Fibroblast of skin of abdomen (primary cell): Measurements from ENCODE around the gene PNPLA6.

ENCODE experiments used
- DNase-seq: peaks from one replicate; pipeline ENCODE4 v3.0.0-alpha.2; 2013

PNPLA6 gene

DNA sequence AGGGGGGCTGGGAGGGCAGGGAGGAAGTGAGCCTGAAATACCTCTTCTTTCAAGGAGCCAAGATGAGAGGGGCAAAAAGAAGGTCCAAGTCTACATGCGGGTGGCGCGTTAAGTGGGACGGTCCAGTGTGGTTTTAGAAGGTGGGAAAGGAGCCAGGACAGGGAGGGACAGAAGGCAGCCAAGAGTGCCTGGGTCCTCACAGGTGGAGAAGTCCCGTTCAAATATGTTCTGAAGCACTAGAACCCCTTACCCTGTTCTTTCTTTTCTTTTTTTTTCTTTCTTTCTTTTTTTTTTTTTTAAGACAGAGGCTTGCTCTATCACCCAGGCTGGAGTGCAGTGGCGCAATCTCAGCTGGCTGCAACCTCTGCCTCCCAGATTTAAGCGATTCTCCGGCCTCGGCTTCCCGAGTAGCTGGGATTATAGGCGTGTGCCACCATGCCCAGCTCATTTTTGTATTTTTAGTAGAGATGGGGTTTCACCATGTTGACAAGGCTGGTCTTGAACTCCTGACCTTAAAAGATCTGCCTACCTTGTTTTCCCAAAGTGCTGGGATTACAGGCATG lies 67.5 kb downstream of the PNPLA6 start:
- DNase-seq, result no peak

DNA sequence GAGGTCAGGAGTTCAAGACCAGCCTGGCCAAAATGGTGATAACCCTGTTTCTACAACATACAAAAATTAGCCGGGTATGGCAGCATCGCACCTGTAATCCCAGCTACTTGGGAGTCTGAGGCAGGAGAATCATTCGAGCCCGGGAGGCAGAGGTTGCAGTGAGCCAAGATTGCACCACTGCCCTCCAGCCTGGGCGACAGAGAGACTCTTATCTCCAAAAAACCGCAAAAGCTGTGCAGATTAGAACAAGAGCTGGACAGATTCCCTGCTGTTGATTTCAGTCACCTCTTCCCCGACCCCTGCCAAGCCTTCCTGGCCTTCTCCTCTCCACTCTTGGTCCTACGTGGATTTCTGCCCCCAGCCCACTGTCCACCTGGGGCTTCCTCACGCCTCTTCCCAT lies 68.4 kb downstream of the PNPLA6 start:
- DNase-seq, result no peak

DNA sequence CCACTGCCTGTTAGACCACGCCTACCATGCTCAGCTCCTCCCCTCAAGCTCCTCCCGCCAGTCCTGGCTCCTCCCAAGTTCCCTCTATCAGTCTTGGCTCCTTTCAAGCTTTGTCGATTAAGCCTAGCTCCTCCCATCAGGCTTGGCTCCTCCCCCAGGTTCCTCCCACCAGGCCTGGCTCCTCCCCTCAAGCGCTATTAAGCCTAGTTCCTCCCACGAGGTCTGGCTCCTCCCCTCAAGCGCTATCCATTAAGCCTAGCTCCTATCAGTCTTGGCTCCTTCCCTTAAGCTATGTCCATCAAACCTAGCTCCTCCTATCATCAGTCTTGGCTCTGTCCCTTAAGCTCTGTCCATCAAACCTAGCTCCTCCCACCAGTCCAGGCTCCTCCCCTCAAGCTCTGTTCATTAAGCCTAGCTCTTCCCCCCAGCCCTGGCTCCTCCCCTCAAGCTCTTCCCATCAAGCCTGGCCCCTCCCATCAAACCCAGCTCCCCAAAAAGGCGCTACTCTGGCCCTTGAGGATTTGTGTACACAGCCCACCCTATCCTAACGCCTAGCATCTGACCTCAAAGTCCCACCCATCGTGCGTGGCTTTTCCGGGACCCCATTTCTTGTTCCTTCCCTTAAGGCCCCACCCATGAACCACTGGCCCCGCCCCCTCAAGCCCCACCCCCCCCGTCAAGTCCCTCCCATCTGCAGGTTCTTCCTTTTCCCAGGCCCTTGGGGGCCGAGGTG lies 70.1 kb downstream of the PNPLA6 start:
- DNase-seq, result no peak

DNA sequence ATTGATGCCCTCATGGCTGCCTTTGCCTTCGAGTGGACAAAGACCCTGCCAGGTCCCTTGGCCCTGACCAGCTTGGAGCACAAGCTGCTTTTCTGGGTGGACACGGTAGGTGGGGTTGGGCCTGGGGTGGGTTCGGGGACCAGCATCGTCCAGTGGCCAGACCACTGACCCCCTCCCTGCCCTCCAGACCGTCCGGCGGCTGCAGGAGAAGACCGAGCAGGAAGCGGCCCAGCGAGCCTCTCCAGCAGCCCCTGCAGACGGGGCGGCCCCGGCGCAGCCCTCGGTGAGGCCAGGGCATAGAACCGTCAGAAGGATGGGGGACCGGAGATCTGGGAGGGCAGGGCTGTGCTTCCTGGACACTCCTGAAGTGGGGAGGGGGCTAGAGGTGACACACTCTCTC lies 70.8 kb downstream of the PNPLA6 start:
- no peak for DNase-seq

DNA sequence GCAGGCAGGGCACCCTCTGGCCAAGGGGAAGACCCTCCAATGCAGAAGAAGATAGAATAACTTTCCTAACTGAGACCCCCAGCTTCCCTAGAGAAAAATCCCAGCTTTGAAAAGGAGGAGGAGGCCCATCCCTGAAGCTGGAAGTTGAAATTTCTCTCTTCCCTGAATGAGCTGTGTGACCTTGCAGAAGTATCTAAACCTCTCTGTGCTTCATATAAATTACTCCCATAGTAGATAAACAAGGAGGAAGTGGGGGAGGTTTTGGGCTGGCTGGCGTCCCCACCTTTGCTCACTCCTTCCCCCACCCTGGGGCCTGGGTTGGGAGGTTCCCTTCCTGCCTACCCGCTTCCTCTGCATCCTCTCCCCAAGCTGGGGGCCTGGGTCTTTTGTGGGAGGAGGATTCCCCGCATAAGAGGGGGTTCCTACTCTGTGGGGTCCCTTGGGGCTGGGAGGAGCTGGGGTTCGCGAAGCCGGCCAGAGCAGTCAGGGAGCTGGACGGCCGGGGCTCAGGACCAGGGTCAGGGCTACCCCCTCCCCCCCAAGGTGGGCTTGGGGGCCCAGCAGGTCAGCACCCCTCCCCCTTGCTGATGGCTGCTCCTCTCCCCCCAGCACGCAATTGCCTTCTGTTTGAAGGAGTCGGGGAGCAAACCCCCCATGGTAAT lies 71.8 kb downstream of the PNPLA6 start:
- no peak for DNase-seq

DNA sequence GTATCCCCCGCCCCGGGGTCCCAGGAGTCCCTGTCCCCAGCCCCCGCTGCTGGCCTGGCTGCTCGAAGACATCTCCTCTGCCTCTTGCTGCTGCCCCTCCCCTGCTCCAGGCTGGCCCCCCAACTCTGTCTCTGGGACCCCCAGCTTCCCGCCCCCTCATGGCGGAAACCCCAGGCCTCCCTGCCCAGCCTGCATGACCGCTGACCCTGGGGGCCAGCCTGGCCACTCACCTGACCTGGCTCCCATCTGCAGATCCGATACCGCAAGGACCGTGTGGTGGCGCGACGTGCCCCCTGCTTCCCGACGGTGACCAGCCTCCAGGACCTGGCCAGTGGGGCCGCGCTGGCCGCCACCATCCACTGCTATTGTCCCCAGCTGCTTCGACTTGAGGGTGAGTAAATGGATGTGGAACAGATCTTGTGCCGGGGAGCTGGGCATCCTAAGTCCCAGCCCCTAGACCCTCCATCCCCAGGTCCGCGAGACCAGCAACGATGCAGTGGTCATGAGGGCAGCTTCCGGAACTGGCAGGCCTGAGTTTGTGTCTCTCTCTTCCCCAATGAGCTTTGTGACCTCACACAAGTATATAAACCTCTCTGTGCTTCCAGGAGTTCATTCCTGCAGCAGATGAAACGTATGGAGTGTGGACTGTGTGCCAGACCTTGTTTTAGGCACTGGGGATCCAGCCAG lies 72.5 kb downstream of the PNPLA6 start:
- no peak for DNase-seq

DNA sequence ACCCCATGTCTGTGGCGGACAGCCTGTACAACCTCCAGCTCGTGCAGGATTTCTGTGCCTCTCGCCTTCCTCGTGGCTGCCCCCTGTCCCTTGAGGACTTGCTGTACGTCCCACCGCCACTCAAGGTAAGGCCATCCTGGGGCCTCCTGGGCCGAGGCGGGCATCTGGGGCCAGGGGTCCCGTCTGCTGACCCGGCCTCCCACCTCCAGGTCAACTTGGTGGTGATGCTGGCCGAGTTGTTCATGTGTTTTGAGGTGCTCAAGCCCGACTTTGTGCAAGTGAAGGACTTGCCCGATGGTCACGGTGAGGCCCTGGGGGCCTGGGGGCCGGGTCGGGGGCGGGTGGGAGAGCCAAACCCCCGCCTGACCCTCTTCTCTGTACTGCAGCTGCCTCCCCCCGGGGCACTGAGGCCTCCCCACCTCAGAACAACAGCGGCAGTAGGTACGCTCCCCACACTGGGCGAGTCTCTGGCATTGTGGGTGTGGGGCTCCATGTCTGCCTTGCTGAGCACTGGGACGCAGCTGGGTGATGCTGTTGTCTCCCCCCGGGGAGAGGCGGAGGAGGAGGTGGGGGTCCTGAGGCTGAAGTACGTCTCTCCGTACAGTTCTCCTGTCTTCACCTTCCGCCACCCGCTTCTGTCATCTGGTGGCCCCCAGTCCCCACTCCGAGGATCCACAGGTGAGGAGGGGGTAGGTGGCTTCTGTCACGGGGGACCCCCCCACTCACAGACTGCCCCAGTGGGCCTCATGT lies 75.1 kb downstream of the PNPLA6 start:
- no peak for DNase-seq
